Embryonic facial prominence (tissue), 1 donor: Measurements from ENCODE around the gene IL4R.
"Not testable (repeated sequence)": the region's sequence is repeated elsewhere in the genome, so short reads cannot be mapped to it uniquely, and the experiment has no call there.

ENCODE experiments used
- DNase-seq: peaks from one replicate; pipeline ENCODE4 v3.0.0-alpha.2; 2016; ENCODE audit errors: extremely low spot score

Gene IL4R

GRCh38 chr16:27379919-27380318 is 66.1 kb downstream of the IL4R start:
- no peak for DNase-seq

- DNase-seq, result no peak
Measured at GRCh38 chr16:27381236-27381635, 67.5 kb downstream of the IL4R start.

- no peak for DNase-seq
Measured at GRCh38 chr16:27381974-27382855, 68.4 kb downstream of the IL4R start.

- DNase-seq, result no peak
Measured at GRCh38 chr16:27383556-27384243, 69.9 kb downstream of the IL4R start.

- no peak for DNase-seq
Measured at GRCh38 chr16:27384425-27384824, 70.7 kb downstream of the IL4R start.

- DNase-seq, result no peak
Measured at GRCh38 chr16:27385398-27385797, 71.6 kb downstream of the IL4R start.

- DNase-seq, result no peak
Measured at GRCh38 chr16:27386674-27387073, 72.9 kb downstream of the IL4R start.

GRCh38 chr16:27387724-27388123 is 74.0 kb downstream of the IL4R start:
- DNase-seq, result no peak

- DNase-seq, result no peak
Measured at GRCh38 chr16:27389272-27389961, 75.6 kb downstream of the IL4R start.

- no peak for DNase-seq
Measured at GRCh38 chr16:27390151-27390550, 76.4 kb downstream of the IL4R start.

GRCh38 chr16:27392671-27393070 is 78.9 kb downstream of the IL4R start:
- no peak for DNase-seq

- DNase-seq, result no peak
Measured at GRCh38 chr16:27394516-27394915, 80.7 kb downstream of the IL4R start.

GRCh38 chr16:27398341-27398893 is 84.6 kb downstream of the IL4R start:
- DNase-seq, result not testable (repeated sequence)

GRCh38 chr16:27398894-27399853 is 85.4 kb downstream of the IL4R start:
- no peak for DNase-seq

- DNase-seq, result no peak
Measured at GRCh38 chr16:27399969-27400368, 86.2 kb downstream of the IL4R start.

- DNase-seq, result no peak
Measured at GRCh38 chr16:27400751-27401620, 87.2 kb downstream of the IL4R start.

GRCh38 chr16:27401768-27402568 is 88.2 kb downstream of the IL4R start, which contains the start of gene IL21R:
TSS of gene IL21R (plus strand) at chr16:27402174. CDS start at chr16:27430072, 27,898 bp downstream.
- DNase-seq, result no peak

GRCh38 chr16:27402569-27402963 is 88.8 kb downstream of the IL4R start:
- DNase-seq, result no peak

GRCh38 chr16:27402964-27403600 is 89.3 kb downstream of the IL4R start:
- DNase-seq, result no peak
